Measurements from ENCODE around the gene RPL41. TPM values are rescaled to one million over a fixed set of nuclear protein-coding genes. Genes with fewer than 3 reads are reported as not detected.
A peak's percentile ranks its signal among the peaks of the same experiment; 100 is the strongest.

The RPL41 gene
- total RNA-seq, 6 donors from 2014 or later: 1,377 to 3,349 (median 3,110) TPM

DNA sequence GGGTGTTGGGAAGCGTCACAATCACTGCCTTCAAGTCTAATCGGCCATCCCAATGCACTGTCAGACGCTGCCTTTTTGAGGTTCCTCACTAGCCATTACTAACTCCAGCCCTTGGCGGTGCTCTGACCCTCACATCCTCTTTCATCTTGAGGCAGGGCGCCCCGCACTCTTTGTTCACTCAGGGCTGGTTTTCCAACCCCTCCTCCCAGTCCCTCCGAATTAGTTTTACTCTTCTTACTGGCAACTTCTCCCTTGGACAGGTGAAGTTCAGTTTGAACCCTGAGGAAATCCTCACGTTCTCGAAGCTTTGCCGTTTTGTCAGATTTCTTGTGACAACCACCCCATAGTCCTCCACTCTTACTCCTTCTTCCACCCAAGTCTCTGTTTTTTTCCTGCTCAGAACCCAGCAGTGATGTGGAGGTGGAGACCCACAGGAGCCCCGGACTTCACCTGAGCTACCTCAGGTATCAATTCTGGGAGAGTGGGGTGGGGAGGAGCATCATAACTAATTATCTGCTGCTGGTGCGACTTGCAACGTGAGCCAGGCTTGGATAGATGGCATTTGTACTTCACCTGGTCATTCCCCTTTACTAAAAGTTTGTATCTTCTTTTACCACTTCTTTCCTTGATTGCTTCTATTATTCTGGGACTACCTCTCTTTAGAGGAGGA is 2.4 kb downstream of the RPL41 start:
- H3K36me3 ChIP-seq: peaks cover 9 to 29% (median 14%) of the 10 kb centered on the region in 4 donors
- ATAC-seq (ENCODE audit: low FRiP score in 2 of 2) (peak in 1 of 2 donors; percentile 4), DNase-seq (peak in 1 of 2 donors; percentile 35)
- 7 to 10% methylated on average over 13 of the region's 13 CpGs for WGBS, 2 donors
- no peaks in the 10 kb centered on the region for H3K9me3 ChIP-seq
- no peak for TF ChIP-seq POLR2AphosphoS5 (IDR thresholded peaks at IDR 0.05)
- TF ChIP-seq EP300 (IDR thresholded peaks at IDR 0.05): no peak
- TF ChIP-seq POLR2A (IDR thresholded peaks at IDR 0.05): no peak
- TF ChIP-seq, protein P1, sequence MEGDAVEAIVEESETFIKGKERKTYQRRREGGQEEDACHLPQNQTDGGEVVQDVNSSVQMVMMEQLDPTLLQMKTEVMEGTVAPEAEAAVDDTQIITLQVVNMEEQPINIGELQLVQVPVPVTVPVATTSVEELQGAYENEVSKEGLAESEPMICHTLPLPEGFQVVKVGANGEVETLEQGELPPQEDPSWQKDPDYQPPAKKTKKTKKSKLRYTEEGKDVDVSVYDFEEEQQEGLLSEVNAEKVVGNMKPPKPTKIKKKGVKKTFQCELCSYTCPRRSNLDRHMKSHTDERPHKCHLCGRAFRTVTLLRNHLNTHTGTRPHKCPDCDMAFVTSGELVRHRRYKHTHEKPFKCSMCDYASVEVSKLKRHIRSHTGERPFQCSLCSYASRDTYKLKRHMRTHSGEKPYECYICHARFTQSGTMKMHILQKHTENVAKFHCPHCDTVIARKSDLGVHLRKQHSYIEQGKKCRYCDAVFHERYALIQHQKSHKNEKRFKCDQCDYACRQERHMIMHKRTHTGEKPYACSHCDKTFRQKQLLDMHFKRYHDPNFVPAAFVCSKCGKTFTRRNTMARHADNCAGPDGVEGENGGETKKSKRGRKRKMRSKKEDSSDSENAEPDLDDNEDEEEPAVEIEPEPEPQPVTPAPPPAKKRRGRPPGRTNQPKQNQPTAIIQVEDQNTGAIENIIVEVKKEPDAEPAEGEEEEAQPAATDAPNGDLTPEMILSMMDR (IDR thresholded peaks at IDR 0.05): no peak
- peaks cover 16 to 33% (median 29%) of the 10 kb centered on the region in 4 donors for H3K4me1 ChIP-seq
- peak overlapping the region; percentile 86 to 95 (median 92) for H3K27ac ChIP-seq
- peak overlapping the region; percentile 46 to 86 (median 72) for H3K4me3 ChIP-seq
- no peaks in the 10 kb centered on the region for H3K27me3 ChIP-seq

- Histone ChIP-seq H3K9me3 (no peaks in the 10 kb centered on the region), H3K4me3 (peak overlapping the region in 3 of 4 donors; percentile 68 to 86 (median 75))
Observed at GRCh38 chr12:56119361-56119796, 2.9 kb downstream of the RPL41 start.

DNA sequence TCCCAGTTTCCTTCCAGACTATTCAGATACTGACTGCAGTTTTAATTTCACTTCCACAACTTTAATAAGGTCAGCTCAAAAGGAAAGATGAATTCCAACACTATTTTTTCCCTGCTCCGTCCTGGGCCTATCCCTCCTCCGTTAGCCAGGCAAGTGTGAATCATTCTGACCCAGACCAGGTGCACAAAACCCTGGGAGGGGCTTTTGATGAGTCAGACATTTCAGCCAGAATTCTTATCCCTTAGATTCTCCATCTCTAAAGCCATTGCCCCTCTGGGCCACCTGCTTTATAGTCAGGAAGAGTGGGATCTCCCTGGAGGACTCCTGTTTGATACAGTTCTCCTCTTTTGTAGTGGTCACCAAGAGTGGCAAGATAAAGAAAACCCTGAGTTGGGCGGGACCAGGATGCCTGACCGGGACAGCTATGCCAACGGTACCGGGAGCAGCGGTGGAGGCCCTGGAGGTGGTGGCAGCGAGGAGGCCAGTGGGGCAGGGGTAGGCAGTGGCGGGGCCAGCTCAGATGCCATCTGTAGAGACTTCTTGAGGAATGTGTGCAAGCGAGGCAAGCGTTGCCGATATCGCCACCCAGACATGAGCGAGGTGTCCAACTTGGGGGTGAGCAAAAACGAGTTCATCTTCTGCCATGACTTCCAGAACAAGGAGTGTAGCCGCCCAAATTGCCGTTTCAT is 3.9 kb downstream of the RPL41 start:
- no peaks in the 10 kb centered on the region for H3K9me3 ChIP-seq
- no peak for ATAC-seq (ENCODE audit: low FRiP score in 2 of 2)
- no peaks in the 10 kb centered on the region for H3K27me3 ChIP-seq
- TF ChIP-seq POLR2A (IDR thresholded peaks at IDR 0.05) (no peak), POLR2AphosphoS5 (IDR thresholded peaks at IDR 0.05) (no peak), EP300 (IDR thresholded peaks at IDR 0.05) (no peak)
- TF ChIP-seq, protein P1 (IDR thresholded peaks at IDR 0.05): no peak
- H3K4me1 ChIP-seq: peaks cover 24 to 42% (median 30%) of the 10 kb centered on the region in 4 donors
- no peak for DNase-seq
- H3K36me3 ChIP-seq: peaks cover 9 to 27% (median 14%) of the 10 kb centered on the region in 4 donors
- no peak overlapping the region for H3K4me3 ChIP-seq
- H3K27ac ChIP-seq: peak overlapping the region in 3 of 4 donors; percentile 76 to 95 (median 91)
- 93 to 95% methylated on average over 16 to 17 of the region's 17 CpGs for WGBS, 2 donors

More at GRCh38 chr12:56119361-56119796, 2.9 kb downstream of the RPL41 start:
- peaks cover 16 to 35% (median 29%) of the 10 kb centered on the region in 4 donors for H3K4me1 ChIP-seq
- DNase-seq (peak in 1 of 2 donors; percentile 84), ATAC-seq (ENCODE audit: low FRiP score in 2 of 2) (peak; percentile 63 to 85)
- TF ChIP-seq POLR2AphosphoS5 (IDR thresholded peaks at IDR 0.05) (peak in 1 of 2 donors; percentile 38), EP300 (IDR thresholded peaks at IDR 0.05) (no peak)
- TF ChIP-seq, protein P1 (IDR thresholded peaks at IDR 0.05): peak; percentile 70 to 88 (median 80)
- peak overlapping the region; percentile 12 to 95 (median 88) for H3K27ac ChIP-seq
- WGBS, 2 donors: 0% methylated on average over 2 of the region's 2 CpGs
- H3K36me3 ChIP-seq: peaks cover 9 to 27% (median 14%) of the 10 kb centered on the region in 4 donors
- no peaks in the 10 kb centered on the region for H3K27me3 ChIP-seq

- H3K36me3 ChIP-seq: peaks cover 9 to 27% (median 14%) of the 10 kb centered on the region in 4 donors
- peaks cover 31 to 48% (median 36%) of the 10 kb centered on the region in 4 donors for H3K4me1 ChIP-seq
- H3K27ac ChIP-seq: no peak overlapping the region
- no peaks in the 10 kb centered on the region for H3K9me3 ChIP-seq
- no peak overlapping the region for H3K4me3 ChIP-seq
- no peak for DNase-seq
- no peak for ATAC-seq (ENCODE audit: low FRiP score in 2 of 2)
- no peak for TF ChIP-seq POLR2A (IDR thresholded peaks at IDR 0.05)
- TF ChIP-seq, protein P1 (IDR thresholded peaks at IDR 0.05): no peak
- no peak for TF ChIP-seq EP300 (IDR thresholded peaks at IDR 0.05)
- no peak for TF ChIP-seq POLR2AphosphoS5 (IDR thresholded peaks at IDR 0.05)
- WGBS, 2 donors: 91 to 96% methylated on average over 7 to 11 of the region's 11 CpGs
- no peaks in the 10 kb centered on the region for H3K27me3 ChIP-seq
Observed at GRCh38 chr12:56121204-56121870, 4.9 kb downstream of the RPL41 start.

Measured in upper lobe of left lung (tissue), 6 donors.